GM18951 (cell line): ENCODE measurements around the gene SMAD6.

Experiments used
- POLR2A ChIP-seq: IDR thresholded peaks from 4 replicates; pipeline ENCODE4 v1.6.1; 2011; ENCODE audit warnings: mild to moderate bottlenecking; ENCODE audit not compliant: insufficient read length, insufficient read depth; ENCODE audit errors: extremely low read depth
- in situ Hi-C: fragments of 300-500 bp; cut with MboI; formaldehyde crosslinking; loops from one replicate; pipeline ENCODE4 v1.12.0; 2022; ENCODE audit warnings: low sequenced_read_pairs, mixed read lengths, inconsistent platforms; ENCODE audit not compliant: unreplicated experiment

The SMAD6 gene

DNA sequence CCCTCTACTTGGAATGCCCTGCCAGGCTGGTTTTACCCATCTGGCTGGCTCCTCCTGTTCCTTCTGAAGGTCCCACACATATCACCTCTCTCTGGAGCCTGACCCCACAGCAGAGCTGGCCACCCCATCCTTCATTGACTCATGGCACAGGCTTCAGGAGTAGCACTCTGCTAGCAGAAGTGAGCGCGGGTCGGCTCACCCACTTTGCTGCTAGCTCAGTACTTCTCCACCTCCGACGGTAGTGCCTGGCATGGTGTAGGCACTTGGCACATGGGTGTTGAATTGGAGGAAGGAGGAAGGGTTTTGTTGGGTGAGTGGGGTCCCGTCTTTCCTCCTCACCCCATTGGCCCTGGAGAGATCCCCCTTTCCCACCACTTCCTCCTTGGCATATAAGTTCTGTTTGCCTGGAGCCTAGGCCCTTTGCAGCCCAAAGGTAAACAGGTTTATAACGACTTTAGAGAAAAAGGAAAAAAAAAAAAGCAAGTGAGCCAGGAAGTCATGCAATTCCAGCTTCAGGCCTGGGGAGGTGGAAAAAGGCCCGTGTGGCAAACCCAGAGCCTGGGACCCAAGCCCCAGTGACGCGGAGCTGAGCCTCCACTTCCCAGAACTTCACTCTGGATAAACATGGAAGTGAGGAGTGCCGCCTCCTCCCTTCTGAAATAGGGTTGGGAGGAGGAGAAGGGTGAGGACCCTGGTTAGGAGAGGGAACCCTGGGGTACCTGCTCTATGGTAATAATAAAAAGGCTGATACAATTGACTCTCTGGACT lies 35.4 kb downstream of the SMAD6 start:
- in situ Hi-C loops: no loop called here
- no peak for TF ChIP-seq POLR2A

DNA sequence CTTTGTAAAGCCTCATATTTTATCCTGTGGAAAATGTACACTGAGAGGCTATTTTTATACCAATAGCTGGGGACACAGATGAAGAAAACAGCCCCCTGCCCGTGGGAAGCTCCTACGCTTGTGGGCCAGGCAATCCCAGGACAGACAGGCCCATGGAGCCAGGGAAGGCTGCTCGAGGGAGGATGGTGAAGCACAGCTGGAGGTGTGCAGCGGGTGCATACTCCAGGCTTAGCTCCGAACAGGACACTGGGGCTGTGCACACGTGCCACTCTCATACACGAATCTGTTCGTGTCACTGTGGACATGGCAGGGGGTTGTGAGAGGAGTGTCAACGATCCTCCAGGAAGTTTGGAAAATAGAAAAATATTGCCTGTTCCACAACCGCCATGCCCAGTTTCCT lies 36.1 kb downstream of the SMAD6 start:
- in situ Hi-C loops: no loop called here
- TF ChIP-seq POLR2A: no peak

DNA sequence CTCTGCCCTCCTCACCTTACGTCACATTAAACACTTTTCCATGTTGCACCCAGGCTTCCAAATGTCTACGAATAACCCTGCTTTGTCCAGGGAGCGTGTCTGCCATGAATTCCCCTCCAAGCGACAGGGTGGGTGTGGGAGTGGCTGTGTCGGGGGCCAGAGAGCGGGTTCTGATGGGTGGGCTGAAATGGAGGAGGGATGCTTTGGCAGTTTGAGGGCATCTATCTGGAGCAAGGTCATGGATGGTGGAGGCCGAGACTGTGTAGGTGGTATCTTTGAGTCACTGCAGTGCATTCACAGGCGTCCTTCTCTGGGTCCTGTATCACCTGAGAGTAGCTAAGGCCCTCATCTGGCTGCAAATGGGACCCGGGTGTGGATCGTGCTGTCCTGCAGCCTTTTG lies 36.6 kb downstream of the SMAD6 start:
- TF ChIP-seq POLR2A: no peak
- in situ Hi-C loops: no loop called here

DNA sequence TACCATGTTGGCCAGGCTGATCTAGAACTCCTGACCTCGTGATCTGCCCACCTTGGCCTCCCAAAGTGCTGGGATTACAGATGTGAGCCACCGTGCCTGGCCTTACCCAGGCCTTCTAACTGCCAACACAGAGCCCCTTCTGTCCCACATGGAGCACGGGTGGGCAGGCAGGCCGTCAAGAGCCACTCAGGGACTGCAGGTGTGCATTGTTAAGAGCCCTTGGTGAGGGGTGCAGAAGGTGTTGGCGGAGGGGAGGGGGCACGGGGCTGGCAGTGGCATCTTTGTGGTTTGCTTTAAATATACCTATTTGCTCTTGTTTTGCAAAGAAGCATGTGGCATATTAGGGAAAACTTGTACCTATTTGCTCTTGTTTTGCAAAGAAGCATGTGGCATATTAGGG lies 37.3 kb downstream of the SMAD6 start:
- TF ChIP-seq POLR2A: no peak
- in situ Hi-C loops: no loop called here

DNA sequence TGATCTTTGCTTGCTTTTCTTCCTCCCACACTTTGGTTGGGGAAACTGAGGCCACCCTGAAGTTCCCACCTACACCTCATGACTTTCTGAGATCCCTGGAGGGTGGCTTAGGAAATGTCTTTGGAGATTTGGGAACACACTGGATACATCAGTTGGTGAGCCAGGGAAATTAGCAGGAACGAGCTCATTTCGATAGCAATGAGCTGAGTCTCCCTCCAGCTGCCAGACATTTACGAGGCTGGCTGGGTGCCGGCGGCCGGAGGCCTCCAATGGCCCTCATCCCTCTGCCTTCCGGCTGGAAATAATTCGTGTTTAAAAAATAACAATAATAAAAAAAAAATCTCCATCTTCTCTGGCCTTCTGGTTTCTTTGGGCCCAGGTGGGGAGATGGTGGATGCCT lies 38.8 kb downstream of the SMAD6 start:
- no peak for TF ChIP-seq POLR2A
- in situ Hi-C loops: no loop called here

DNA sequence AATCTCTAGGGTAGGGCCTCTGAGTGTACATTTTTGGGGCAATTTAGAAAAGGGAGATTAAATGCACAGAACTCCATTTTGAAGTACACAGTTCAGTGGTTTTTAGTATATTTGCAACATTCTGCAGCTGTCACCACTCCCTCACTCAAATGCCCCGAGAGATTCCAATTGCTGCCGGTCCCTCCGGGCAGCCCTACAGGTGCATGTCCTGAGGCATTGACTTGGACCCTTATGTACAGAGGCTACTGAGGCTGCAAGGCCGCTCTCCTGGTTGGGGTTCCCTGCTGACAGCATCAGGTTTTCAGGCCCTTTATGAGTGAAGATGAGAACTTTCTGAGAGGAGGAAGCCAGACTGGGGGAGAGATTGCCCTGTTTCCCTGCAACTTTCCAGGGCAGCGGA lies 39.6 kb downstream of the SMAD6 start:
- in situ Hi-C loops: no loop called here
- no peak for TF ChIP-seq POLR2A

DNA sequence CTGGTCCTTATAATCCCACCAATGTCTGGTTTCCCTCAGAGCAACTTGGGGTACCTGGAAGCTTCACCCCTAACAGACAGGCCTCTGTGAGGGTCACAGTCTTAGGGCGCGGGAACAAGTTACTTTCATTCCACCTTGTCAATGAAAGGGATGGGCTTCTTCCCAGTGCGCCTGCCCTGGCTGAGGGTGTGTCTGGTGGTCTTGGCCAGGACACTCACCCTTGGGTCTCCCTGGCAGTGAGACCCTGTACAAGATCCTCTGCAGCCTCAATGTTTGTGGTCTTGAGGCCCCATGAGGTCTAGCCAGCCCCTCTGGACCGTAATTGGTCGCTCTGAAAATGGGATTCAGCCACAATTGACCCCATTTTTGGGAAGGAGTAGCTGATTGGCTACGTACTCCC lies 40.2 kb downstream of the SMAD6 start:
- in situ Hi-C loops: no loop called here
- TF ChIP-seq POLR2A: no peak

DNA sequence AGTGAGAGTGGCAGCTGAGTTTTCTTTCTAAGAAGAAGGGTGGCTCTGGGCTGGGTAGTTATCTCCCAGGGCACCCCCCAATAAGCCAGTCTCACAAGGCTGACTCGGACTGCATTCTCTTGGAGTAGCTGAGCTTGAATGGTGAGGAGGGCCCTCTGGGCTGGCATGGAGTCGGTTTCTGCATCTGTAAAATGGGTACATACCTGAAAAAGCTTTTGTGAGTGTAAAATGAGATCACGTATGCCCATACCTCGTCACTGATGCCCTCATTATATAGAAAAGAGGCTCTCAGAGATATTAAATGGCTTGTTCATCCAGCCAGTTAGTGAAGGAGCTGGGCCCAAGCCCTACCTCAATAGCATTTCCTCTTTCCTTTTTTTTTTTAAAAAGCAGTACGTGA lies 41.2 kb downstream of the SMAD6 start:
- in situ Hi-C loops: no loop called here
- no peak for TF ChIP-seq POLR2A

DNA sequence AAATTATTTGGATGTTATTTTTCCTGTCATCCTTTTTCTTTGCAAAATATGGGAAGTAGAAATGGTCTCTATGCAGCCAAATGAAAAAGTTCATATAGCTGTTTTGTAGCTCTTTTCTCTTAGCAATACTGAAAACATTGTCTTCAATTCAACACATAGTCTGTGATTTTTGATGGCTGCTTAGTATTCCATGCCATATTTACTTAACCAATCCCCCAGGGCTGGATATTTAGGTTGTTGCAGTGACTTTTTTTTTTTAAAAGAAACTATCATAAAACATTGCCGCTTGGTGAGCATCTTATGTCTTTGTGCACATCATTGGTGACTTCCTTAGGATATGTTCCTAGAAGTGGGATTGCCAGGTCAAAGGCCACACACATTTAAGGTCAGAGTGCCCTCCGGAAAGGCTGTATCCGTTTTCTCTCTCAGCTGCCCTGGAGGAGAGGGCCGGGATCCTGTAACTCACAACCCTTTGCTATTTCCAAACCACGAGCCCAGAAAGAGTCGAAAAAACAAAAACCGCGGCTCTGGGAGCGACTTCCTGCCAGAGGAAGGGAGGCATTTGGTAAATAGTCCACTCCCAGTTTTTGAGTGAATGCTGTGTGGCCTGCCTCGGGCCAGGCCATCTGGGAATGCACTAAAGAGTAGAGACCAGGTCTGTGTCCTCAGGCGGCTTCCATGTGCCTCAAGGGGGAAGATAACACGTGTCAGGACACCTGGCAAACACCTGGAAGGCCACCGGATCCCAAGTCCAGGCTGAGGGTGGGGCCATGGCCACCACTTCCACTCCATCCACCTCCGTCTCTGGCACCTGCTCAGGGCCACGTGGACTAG lies 41.9 kb downstream of the SMAD6 start:
- in situ Hi-C loops: no loop called here
- TF ChIP-seq POLR2A: no peak

DNA sequence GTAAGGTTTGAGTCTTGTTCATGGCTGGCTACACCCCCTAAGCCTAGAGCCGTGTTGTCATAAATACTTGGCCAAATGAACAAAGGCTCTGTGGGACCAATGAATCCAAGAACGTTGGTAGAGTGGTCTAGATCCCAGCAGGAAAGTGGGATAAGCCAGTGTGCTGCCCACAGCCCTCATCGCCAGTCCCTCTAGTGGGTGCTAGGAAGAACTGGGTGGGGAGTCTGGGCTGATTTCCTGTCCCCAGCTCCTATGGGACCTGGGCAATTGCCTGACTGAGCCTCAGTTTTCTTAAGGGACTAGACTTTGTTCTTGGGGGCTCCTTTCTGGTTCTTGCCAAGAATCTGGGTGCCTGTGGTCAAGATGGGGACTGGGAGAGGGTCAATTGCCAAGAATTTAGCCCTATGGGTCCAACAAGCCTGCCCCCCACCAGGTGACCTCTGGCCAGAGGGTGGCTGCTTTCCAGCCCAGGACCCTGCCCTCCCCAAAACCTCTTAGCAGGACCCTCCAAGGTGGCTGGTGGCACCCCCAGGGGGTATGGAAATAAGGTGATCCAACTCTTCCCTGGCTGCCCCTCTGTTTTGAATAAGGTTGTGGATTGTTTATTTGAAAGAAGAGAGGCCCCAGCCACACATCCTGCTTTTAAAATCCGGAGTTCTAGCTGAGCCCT lies 42.7 kb downstream of the SMAD6 start:
- TF ChIP-seq POLR2A: no peak
- in situ Hi-C loops: no loop called here

DNA sequence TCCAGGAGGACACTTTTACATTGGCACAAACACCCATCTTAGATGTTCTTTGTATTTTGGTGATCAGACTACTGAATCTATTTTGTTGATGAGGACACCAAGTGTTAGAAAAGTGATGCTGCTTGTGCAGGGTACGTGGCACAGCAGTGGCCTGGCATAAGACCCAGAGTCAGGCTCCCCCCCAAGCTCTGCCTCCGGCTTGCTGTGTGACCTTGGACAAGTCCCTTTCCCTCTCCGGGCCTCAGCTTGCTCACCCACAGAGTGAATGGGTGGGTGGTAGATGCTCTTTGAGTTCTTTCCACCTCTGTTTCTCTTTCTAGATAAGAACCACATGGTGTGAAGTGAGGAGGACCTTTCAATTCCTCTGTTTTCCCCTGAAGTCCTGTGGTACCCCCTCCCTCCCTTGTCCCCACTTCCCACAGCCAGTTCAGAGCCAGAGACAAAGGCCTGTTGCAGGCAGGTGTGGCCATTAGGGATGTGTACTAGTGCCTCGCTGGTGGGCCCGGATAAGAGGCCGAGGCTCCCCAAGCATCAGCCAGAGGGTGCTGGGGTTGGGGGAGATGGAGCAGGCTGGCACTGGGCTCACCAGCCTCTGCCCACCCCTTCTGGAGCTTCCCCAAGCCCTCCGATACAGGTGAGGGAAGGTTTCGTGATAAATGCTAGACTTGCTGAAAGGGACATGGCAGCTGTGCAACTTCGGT lies 43.6 kb downstream of the SMAD6 start:
- in situ Hi-C loops: no loop called here
- no peak for TF ChIP-seq POLR2A

DNA sequence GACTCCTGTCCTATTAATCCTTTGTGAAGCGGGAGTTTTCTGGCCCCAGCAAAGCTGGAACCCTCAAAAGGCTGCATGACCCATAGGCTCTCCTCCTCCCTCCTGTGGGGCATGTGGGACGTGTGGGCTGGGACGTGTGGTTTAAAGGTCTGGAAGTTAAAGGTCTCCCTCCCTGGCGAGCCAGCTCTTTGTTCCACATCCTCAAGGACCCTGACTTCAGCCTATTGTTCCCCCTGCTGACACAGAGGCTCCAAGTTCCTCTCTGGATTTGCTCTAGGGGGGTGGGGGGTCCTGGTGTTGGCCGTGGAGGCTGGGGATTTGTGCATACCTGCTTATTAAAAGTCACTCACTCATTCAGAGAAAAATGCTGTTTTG lies 44.2 kb downstream of the SMAD6 start:
- in situ Hi-C loops: no loop called here

DNA sequence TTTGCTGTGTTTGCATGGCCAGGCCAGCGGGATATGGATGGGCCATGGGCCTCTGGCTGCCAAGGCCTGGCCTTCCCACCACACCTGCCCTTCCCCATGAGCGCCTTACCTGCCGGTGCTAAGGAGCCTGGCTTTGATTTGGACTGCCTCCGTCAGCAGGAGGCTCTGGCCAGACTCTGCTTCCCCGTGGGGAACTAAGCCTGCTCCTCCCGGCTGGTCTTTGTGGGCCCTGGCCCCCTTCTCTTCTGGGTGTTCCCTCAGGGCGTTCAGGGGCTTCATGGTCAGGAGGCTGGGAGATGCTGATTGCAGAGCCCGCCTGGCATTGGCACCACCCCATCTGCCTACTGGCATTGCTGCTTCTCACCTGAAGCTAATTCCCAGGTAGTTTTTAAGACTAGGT lies 45.2 kb downstream of the SMAD6 start:
- no peak for TF ChIP-seq POLR2A
- in situ Hi-C loops: no loop called here

More for the DNA sequence above, 44.2 kb downstream of the SMAD6 start:
- no peak for TF ChIP-seq POLR2A
